Measurements from ENCODE around the gene P2RX2. TPM values are rescaled to one million over a fixed set of nuclear protein-coding genes. Genes with fewer than 3 reads are reported as not detected.
"Not testable (repeated sequence)": the region's sequence is repeated elsewhere in the genome, so short reads cannot be mapped to it uniquely, and the experiment has no call there.

The P2RX2 gene
- total RNA-seq, 1 experiment from 2014 or later, result not detected

GRCh38 chr12:132583736-132584135 is 34.8 kb upstream of the P2RX2 start:
- no peak for DNase-seq (ENCODE audit: low read depth)

GRCh38 chr12:132584429-132584828 is 34.1 kb upstream of the P2RX2 start:
- DNase-seq (ENCODE audit: low read depth), result no peak

- DNase-seq (ENCODE audit: low read depth), result no peak
Measured at GRCh38 chr12:132585177-132585576, 33.4 kb upstream of the P2RX2 start.

GRCh38 chr12:132586929-132587328 is 31.6 kb upstream of the P2RX2 start:
- DNase-seq (ENCODE audit: low read depth), result no peak

- no peak for DNase-seq (ENCODE audit: low read depth)
Measured at GRCh38 chr12:132587781-132588180, 30.8 kb upstream of the P2RX2 start.

- no peak for DNase-seq (ENCODE audit: low read depth)
Measured at GRCh38 chr12:132588319-132588718, 30.3 kb upstream of the P2RX2 start.

- DNase-seq (ENCODE audit: low read depth), result no peak
Measured at GRCh38 chr12:132588821-132589669, 29.5 kb upstream of the P2RX2 start.

GRCh38 chr12:132591107-132591935 is 27.3 kb upstream of the P2RX2 start:
- DNase-seq (ENCODE audit: low read depth), result no peak

GRCh38 chr12:132592282-132592970 is 26.1 kb upstream of the P2RX2 start:
- DNase-seq (ENCODE audit: low read depth), result no peak

GRCh38 chr12:132593071-132593470 is 25.5 kb upstream of the P2RX2 start:
- DNase-seq (ENCODE audit: low read depth), result no peak

- no peak for DNase-seq (ENCODE audit: low read depth)
Measured at GRCh38 chr12:132593521-132593920, 25.1 kb upstream of the P2RX2 start.

- peak; percentile 92 for DNase-seq (ENCODE audit: low read depth)
Measured at GRCh38 chr12:132593938-132594358, 24.6 kb upstream of the P2RX2 start.

- no peak for DNase-seq (ENCODE audit: low read depth)
Measured at GRCh38 chr12:132595183-132595582, 23.4 kb upstream of the P2RX2 start.

- no peak for DNase-seq (ENCODE audit: low read depth)
Measured at GRCh38 chr12:132596016-132596415, 22.6 kb upstream of the P2RX2 start.

- DNase-seq (ENCODE audit: low read depth), result peak; percentile 59
Measured at GRCh38 chr12:132597333-132598316, 21.0 kb upstream of the P2RX2 start.

GRCh38 chr12:132599502-132599901 is 19.1 kb upstream of the P2RX2 start:
- DNase-seq (ENCODE audit: low read depth), result not testable (repeated sequence)

GRCh38 chr12:132600048-132601032 is 18.2 kb upstream of the P2RX2 start:
- peak; percentile 59 for DNase-seq (ENCODE audit: low read depth)

- DNase-seq (ENCODE audit: low read depth), result no peak
Measured at GRCh38 chr12:132601171-132601883, 17.2 kb upstream of the P2RX2 start.
